HepG2 (cell line): Measurements from ENCODE around the gene RPS6KB2. TPM values are rescaled to one million over a fixed set of nuclear protein-coding genes. Genes with fewer than 3 reads are reported as not detected.
"Not testable (repeated sequence)": the region's sequence is repeated elsewhere in the genome, so short reads cannot be mapped to it uniquely, and the experiment has no call there.

Experiments
- ATAC-seq: fragments of 200-7000 bp; cut with Tn5 transposase; 3 replicates; pipeline ENCODE4 v1.9.1; 2020; ENCODE audit warnings: mild to moderate bottlenecking, moderate library complexity
- BruUV-seq: library from RNA; stranded (reverse); fragments of 400-500 nt; replicated peaks from 2 replicates; lab custom pipeline; 2021; lab: Mats Ljungman, UMichigan
- CTCF ChIA-PET: fragments of 300-600 bp; formaldehyde crosslinking; extraction: SDS; loops from one replicate; lab custom pipeline; 2021; ENCODE audit warnings: low total read pairs, inconsistent platforms, low intra/inter-chr PET ratio; lab: Yijun Ruan, JAX
- POLR2A ChIA-PET: fragments of 350-600 bp; sonication (Branson Sonifier 250); formaldehyde crosslinking; loops from one replicate; lab custom pipeline; 2020; ENCODE audit warnings: antibody characterized with exemption, inconsistent platforms; lab: Yijun Ruan, JAX
- DNase-seq: peaks from one replicate; pipeline ENCODE4 v3.0.0-alpha.2; 2015; ENCODE audit warnings: low spot score
- FAIRE-seq: peaks from 3 replicates; lab custom pipeline; 2011; peaks lifted over from hg19 to GRCh38; lab: Jason Lieb, UNC
- H2AFZ ChIP-seq: one replicate; pipeline ENCODE4 v1.6.1; 2011; ENCODE audit warnings: low read length, inconsistent platforms
- H3K27ac ChIP-seq: fragments of 300-600 bp; 3 replicates; pipeline ENCODE4 v1.8.0; 2011; ENCODE audit warnings: mixed run types, mild to moderate bottlenecking, mixed read lengths, low read length, inconsistent platforms; ENCODE audit not compliant: insufficient read depth; ENCODE audit errors: extremely low read length
- H3K27me3 ChIP-seq, 2 experiments: fragments of 200-600 bp in 1 of 2; 2 replicates in 1 of 2; 3 replicates in 1 of 2; pipeline versions ENCODE4 v1.6.0 to v1.8.0; 2011; ENCODE audit warnings: low read length in 2 of 2, mild to moderate bottlenecking in 2 of 2, moderate library complexity in 2 of 2, inconsistent platforms in 1 of 2; ENCODE audit not compliant: insufficient read depth in 2 of 2, control insufficient read depth in 1 of 2
- H3K36me3 ChIP-seq, 2 experiments: fragments of 200-600 bp in 1 of 2; replicated peaks in 1 of 2; 2 replicates in 1 of 2; 3 replicates in 1 of 2; pipeline versions ENCODE4 v1.5.1 to v1.8.0; 2011; ENCODE audit warnings: low read length in 2 of 2, inconsistent platforms in 1 of 2; ENCODE audit not compliant: insufficient read depth in 2 of 2, control insufficient read depth in 1 of 2
- H3K4me1 ChIP-seq: 2 replicates; pipeline ENCODE4 v1.5.1; 2012; ENCODE audit warnings: low read length, inconsistent platforms; ENCODE audit not compliant: insufficient read depth
- H3K4me2 ChIP-seq: 2 replicates; pipeline ENCODE4 v1.6.0; 2011; ENCODE audit warnings: low read depth, low read length, inconsistent platforms
- H3K4me3 ChIP-seq, 3 experiments: fragments of 200-600 bp in 1 of 3; sonication (generic), shearing (Covaris generic) in 1 of 3; replicated peaks in 1 of 3; 2 replicates each; pipeline ENCODE4 v1.5.1; 2011 to 2016; ENCODE audit warnings: low read length in 3 of 3, inconsistent platforms in 2 of 3, low read depth in 2 of 3, mild to moderate bottlenecking in 2 of 3, control low read depth in 1 of 3, mixed read lengths in 1 of 3; ENCODE audit not compliant: insufficient read depth in 1 of 3
- H3K79me2 ChIP-seq: one replicate; pipeline ENCODE4 v1.6.1; 2011; ENCODE audit warnings: low read length, inconsistent platforms; ENCODE audit not compliant: insufficient read depth
- H3K9ac ChIP-seq: 2 replicates; pipeline ENCODE4 v1.6.0; 2011; ENCODE audit warnings: mild to moderate bottlenecking, low read depth, low read length, inconsistent platforms; ENCODE audit not compliant: insufficient read depth
- H3K9me3 ChIP-seq: 2 replicates; pipeline ENCODE4 v1.5.1; 2012; ENCODE audit warnings: mild to moderate bottlenecking, low read length
- H4K20me1 ChIP-seq: 2 replicates; pipeline ENCODE4 v1.6.0; 2011; ENCODE audit warnings: inconsistent platforms, mild to moderate bottlenecking, low read length, moderate library complexity; ENCODE audit not compliant: insufficient read depth
- FOXC1 ChIP-seq: sonication (generic); formaldehyde crosslinking; IDR thresholded peaks from 2 replicates; pipeline ENCODE4 v1.8.0; 2022; ENCODE audit warnings: mild to moderate bottlenecking, missing genetic modification reagents, borderline replicate concordance
- GATA4 ChIP-seq: sonication (generic); IDR thresholded peaks from 2 replicates; pipeline ENCODE4 v1.6.1; 2016; ENCODE audit warnings: antibody characterized with exemption, low read depth, borderline replicate concordance
- PAXIP1 ChIP-seq: sonication (generic); formaldehyde crosslinking; conservative IDR thresholded peaks from 2 replicates; pipeline ENCODE4 v1.4.0; 2020; ENCODE audit warnings: mild to moderate bottlenecking, missing genetic modification reagents, moderate library complexity
- WGBS: methylation state at CpG from one replicate; pipeline ENCODE4 v1.1.6; 2017; ENCODE audit warnings: low lambda C conversion rate; 5-methylcytosine and 5-hydroxymethylcytosine counted together
- in situ Hi-C: cut with HindIII; loops from 2 replicates; pipeline ENCODE4 v1.10.0; 2017; ENCODE audit warnings: low pct_unique_long_range_greater_than_20kb; ENCODE audit not compliant: extremely low pct_ligation_motif_present
- intact Hi-C: fragments of 100-400 bp; cut with micrococcal nuclease; formaldehyde crosslinking; loops from one replicate; pipeline ENCODE4 v1.10.0; 2022; ENCODE audit not compliant: unreplicated experiment
- polyA plus RNA-seq, 8 experiments: library from polyadenylated mRNA; depleted of rRNA in 3 of 8; stranded (reverse) in 7 of 8; unstranded in 1 of 8; fragments of >200 nt; fragmentation: Illumina TruSeq in 4 of 8; extraction: Trizol in 4 of 8; gene quantifications; 2 replicates each; pipeline versions ENCODE4 v1.2.1 to v1.2.3, GENCODE V29; 2011 to 2016; ENCODE audit warnings: low read depth in 4 of 8, missing spikeins in 1 of 8, mixed read lengths in 1 of 8; ENCODE audit not compliant: insufficient read depth in 1 of 8
- total RNA-seq, 5 experiments: library from RNA; depleted of rRNA; stranded (reverse); fragments of >200 nt; fragmentation: Illumina TruSeq; extraction: Trizol; gene quantifications; 2 replicates each; pipeline ENCODE4 v1.2.3, GENCODE V29; 2016; ENCODE audit warnings: low read depth in 1 of 5
- TF ChIP-seq, protein P1 (sequence below): sonication (generic); formaldehyde crosslinking; IDR thresholded peaks from 2 replicates; pipeline ENCODE4 v1.8.1; 2023; ENCODE audit warnings: mild to moderate bottlenecking, moderate library complexity, missing genetic modification reagents
- TF ChIP-seq, protein P2 (sequence below): sonication (generic); formaldehyde crosslinking; IDR thresholded peaks from 2 replicates; pipeline ENCODE4 v1.5.0; 2020; ENCODE audit warnings: mild to moderate bottlenecking, missing genetic modification reagents

Gene RPS6KB2
- total and polyA plus RNA-seq, 2 of the 13 experiments (the other 11 are each of a cell fraction or from before 2014, with no cell fraction given): 52.9 to 54.8 TPM

GRCh38 chr11:67402192-67402839, 26.0 kb upstream of the RPS6KB2 start (continued):
- TF ChIP-seq, protein P1, sequence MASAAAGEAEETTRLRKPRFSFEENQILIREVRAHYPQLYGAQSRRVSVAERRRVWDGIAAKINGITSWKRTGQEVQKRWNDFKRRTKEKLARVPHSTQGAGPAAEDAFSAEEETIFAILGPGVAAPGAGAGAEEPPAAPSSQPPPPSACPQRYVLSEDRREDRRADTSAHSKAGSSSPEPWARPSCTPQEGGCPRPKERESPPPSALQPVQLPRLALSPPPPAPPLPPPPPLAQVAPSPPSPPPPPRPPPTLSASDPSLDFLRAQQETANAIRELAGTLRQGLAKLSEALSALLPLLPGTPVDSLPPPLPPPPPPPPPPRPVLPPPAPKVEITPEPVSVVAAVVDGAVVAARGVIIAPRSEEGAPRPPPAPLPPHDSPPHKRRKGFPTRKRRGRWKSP (CRISPR knock-in tag): peak; percentile 47; the same call in 1 of the 2 replicates
- TF ChIP-seq GATA4 (0 out of 2 replicates have a peak, but pooled peaks have one; percentile 6), PAXIP1 (CRISPR knock-in tag) (0 out of 2 replicates have a peak, but pooled peaks have one; percentile 37)

DNA sequence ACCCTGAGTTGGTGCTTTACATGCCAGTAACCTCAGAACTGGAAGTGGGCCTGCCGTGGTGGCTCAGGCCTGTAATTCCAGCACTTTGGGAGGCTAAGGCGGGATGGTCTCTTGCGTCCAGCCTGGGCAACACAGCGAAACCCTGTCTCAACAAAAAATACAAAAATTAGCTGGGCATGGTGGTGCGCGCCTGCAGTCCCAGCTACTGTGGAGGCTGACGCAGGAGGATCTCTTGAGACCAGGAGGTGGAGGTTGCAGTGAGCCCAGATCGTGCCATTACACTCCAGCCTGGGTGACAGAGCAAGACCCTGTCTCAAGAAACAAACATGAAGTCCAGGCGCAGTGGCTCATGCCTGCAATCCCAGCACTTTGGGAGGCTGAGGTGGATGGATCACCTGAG, 25.2 kb upstream of the RPS6KB2 start:
- ATAC-seq, H4K20me1 ChIP-seq, CTCF ChIA-PET, H3K27ac ChIP-seq, DNase-seq, H3K27me3 ChIP-seq, H2AFZ ChIP-seq, intact Hi-C loops, H3K9me3 ChIP-seq, BruUV-seq, H3K9ac ChIP-seq, FAIRE-seq: not testable (repeated sequence)
- TF ChIP-seq FOXC1 (CRISPR knock-in tag): peak; percentile 63; the same call in 1 of the 2 replicates
- TF ChIP-seq, protein P2, sequence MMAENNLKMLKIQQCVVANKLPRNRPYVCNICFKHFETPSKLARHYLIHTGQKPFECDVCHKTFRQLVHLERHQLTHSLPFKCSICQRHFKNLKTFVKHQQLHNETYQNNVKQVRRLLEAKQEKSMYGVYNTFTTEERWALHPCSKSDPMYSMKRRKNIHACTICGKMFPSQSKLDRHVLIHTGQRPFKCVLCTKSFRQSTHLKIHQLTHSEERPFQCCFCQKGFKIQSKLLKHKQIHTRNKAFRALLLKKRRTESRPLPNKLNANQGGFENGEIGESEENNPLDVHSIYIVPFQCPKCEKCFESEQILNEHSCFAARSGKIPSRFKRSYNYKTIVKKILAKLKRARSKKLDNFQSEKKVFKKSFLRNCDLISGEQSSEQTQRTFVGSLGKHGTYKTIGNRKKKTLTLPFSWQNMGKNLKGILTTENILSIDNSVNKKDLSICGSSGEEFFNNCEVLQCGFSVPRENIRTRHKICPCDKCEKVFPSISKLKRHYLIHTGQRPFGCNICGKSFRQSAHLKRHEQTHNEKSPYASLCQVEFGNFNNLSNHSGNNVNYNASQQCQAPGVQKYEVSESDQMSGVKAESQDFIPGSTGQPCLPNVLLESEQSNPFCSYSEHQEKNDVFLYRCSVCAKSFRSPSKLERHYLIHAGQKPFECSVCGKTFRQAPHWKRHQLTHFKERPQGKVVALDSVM: peak; percentile 73; the same call in 1 of the 2 replicates
- Histone ChIP-seq H3K79me2 (peaks cover 14% of the 10 kb centered on the region), H3K4me2 (peak overlapping the region; percentile 69), H3K4me1 (peaks cover 58% of the 10 kb centered on the region), H3K4me3 (peak overlapping the region in 1 of 3 experiments; percentile 57; a peak in 2 of 6 replicates), H3K36me3 (peaks cover 7 to 12% of the 10 kb centered on the region in 2 experiments; a peak in 3 of 5 replicates)
- in situ Hi-C loops: loop anchor here (5.0 kb wide), 2 partner anchors 64 to 104 kb away; partner anchors contain the start of genes CDK2AP2, PITPNM1 and TMEM134
- POLR2A ChIA-PET: interaction anchor here (1.1 to 6.2 kb wide), 6 partner anchors 11 to 80 kb away, joined by 4 to 81 read pairs (median 29); partner anchors contain the start of genes AIP, POLD4 and RAD9A
- 93% methylated on average over 5 of the region's 9 CpGs for WGBS
